Heart right ventricle (tissue), 16 donors: ENCODE results near the gene FOXJ3. TPM values are rescaled to one million over a fixed set of nuclear protein-coding genes. Genes with fewer than 3 reads are reported as not detected.
"Not testable (repeated sequence)": the region's sequence is repeated elsewhere in the genome, so short reads cannot be mapped to it uniquely, and the experiment has no call there.

Experiments used
- ATAC-seq, 8 donors: fragments of 200-7000 bp; cut with Tn5 transposase; one replicate each; pipeline ENCODE4 v1.9.1; 2020; ENCODE audit warnings: mild to moderate bottlenecking in 8 of 8, moderate library complexity in 8 of 8, moderate number of reproducible peaks in 1 of 8
- DNase-seq, 2 donors: peaks; one replicate each; pipeline ENCODE4 v3.0.0-alpha.2; 2020
- H3K27ac ChIP-seq, 10 donors: fragments of 200-600 bp; sonication (generic) in 2 of 10; one replicate each; pipeline versions ENCODE4 v1.5.0 to v1.8.0; 2020 to 2022; ENCODE audit warnings: mild to moderate bottlenecking in 3 of 10
- H3K27me3 ChIP-seq, 7 donors: fragments of 200-600 bp; one replicate each; pipeline ENCODE4 v1.8.0; 2021 to 2022; ENCODE audit warnings: mild to moderate bottlenecking in 2 of 7
- H3K36me3 ChIP-seq, 9 donors: fragments of 200-600 bp; sonication (generic) in 1 of 9; one replicate each; pipeline versions ENCODE4 v1.5.0 to v1.8.0; 2020 to 2022; ENCODE audit warnings: mild to moderate bottlenecking in 2 of 9
- H3K4me1 ChIP-seq, 9 donors: fragments of 200-600 bp; sonication (generic) in 1 of 9; one replicate each; pipeline versions ENCODE4 v1.5.0 to v1.8.0; 2020 to 2022; ENCODE audit warnings: mild to moderate bottlenecking in 4 of 9
- H3K4me3 ChIP-seq, 10 donors: fragments of 200-600 bp; sonication (generic) in 2 of 10; one replicate each; pipeline versions ENCODE4 v1.5.0 to v1.8.0; 2020 to 2022; ENCODE audit warnings: mild to moderate bottlenecking in 7 of 10, moderate library complexity in 2 of 10
- H3K9me3 ChIP-seq, 11 donors: fragments of 200-600 bp in 10 of 11; sonication (generic) in 2 of 11; one replicate each; pipeline versions ENCODE4 v1.5.0 to v1.8.0; 2013 to 2022; ENCODE audit warnings: mild to moderate bottlenecking in 2 of 11, control low read depth in 1 of 11, moderate library complexity in 1 of 11
- CTCF ChIP-seq, 9 donors: fragments of 200-600 bp; sonication (generic) in 2 of 9; IDR thresholded peaks; one replicate each; pipeline versions ENCODE4 v1.5.0 to v1.8.0; 2021 to 2022; ENCODE audit warnings: antibody characterized with exemption in 9 of 9, mild to moderate bottlenecking in 5 of 9, moderate library complexity in 1 of 9
- WGBS, 2 donors: extraction: QIAGEN DNeasy Blood & Tissue Kit; methylation state at CpG; one replicate each; pipeline ENCODE4 v1.1.7; 2013; ENCODE audit warnings: inconsistent platforms in 1 of 2; 5-methylcytosine and 5-hydroxymethylcytosine counted together
- intact Hi-C, 10 donors: fragments of 100-400 bp; cut with DNase I; formaldehyde crosslinking; loops; one replicate each; pipeline versions ENCODE4 v1.11.1 to v1.14.2; 2022
- polyA plus RNA-seq, 2 donors: library from polyadenylated mRNA; stranded (reverse); fragments of 200-250 nt; gene quantifications; one replicate each; pipeline ENCODE4 v1.2.3, GENCODE V29; 2013
- total RNA-seq, 10 donors: library from RNA; stranded (reverse); fragmentation: NEBNext Ultra II Directional in 3 of 10; extraction: Animal tissue kit (Norgen Biotek cat#: 25700) in 3 of 10; gene quantifications; one replicate each; pipeline versions ENCODE4 v1.2.1 to v1.2.4, GENCODE V29; 2021 to 2023
- donor health status: Arrhythmogenic right ventricular cardiomyopathy.
- donor health status: ischemic (EF 13 %, LVEDD 7.1; RV severe dilation, severe dysfunction).
- donor health status: healthy with polysubstance abuse.
- donor health status: DM: no; HTN: yes; CAD: no.
- donor health status: DM: no; HTN: no; CAD: no.
- donor health status: ischemic (EF 25% LVEDD 6.9; RV normal size, moderate dysfunction).
- donor health status: ischemic (EF 25% LVEDD 5.7; RV mildly dilated, moderate dysfunction).
- donor health status: healthy.
- donor health status: DM: yes; HTN: yes; CAD: no.
- donor health status: Ischemic cardiomyopathy.
- donor health status: ischemic (EF 35%, LVEDD 5.7; RV mildly dilated, moderate dysfunction).
- donor health status: nonischemic (EF 11% LVEDD 7.7; RV severe dilation, severe dysfunction).
- donor health status: DM: yes; HTN: yes; CAD: no.
- donor health status: PGD.
- donor health status: ischemic (EF 29% LVEDD 5.4; RV normal size, mild dysfunction).
- donor health status: nonischemic (EF 23%, LVEDD 6.1; RV moderate dilation, normal function).

FOXJ3 gene
- total and polyA plus RNA-seq, 12 donors, result 9.6 to 50.0 (median 40.7) TPM

GRCh38 chr1:42211224-42211623 lies 123.8 kb downstream of the FOXJ3 start:
- TF ChIP-seq CTCF (IDR thresholded peaks at IDR 0.05), result no peak
- Histone ChIP-seq H3K4me1 (peaks cover 0 to 58% (median 36%) of the 10 kb centered on the region in 9 donors), H3K27ac (no peak overlapping the region), H3K36me3 (no peaks in the 10 kb centered on the region), H3K4me3 (no peak overlapping the region), H3K27me3 (no peaks in the 10 kb centered on the region), H3K9me3 (peaks cover 0 to 22% (median 7%) of the 10 kb centered on the region in 11 donors)
- WGBS, 2 donors, result 56 to 65% methylated on average over 2 of the region's 2 CpGs
- no peak for DNase-seq
- peak in 1 of 8 donors; percentile 38 for ATAC-seq
- intact Hi-C loops, result no loop called here

GRCh38 chr1:42210421-42211133 lies 124.5 kb downstream of the FOXJ3 start:
- WGBS, 2 donors, result 91 to 95% methylated on average over 6 of the region's 6 CpGs
- no peak for DNase-seq
- peaks cover 0 to 6% (median 0%) of the 10 kb centered on the region in 9 donors for H3K36me3 ChIP-seq
- H3K4me1 ChIP-seq, result peaks cover 0 to 58% (median 36%) of the 10 kb centered on the region in 9 donors
- intact Hi-C loops, result no loop called here
- H3K4me3 ChIP-seq, result no peak overlapping the region
- peaks cover 0 to 22% (median 7%) of the 10 kb centered on the region in 11 donors for H3K9me3 ChIP-seq
- peak in 3 of 8 donors; percentile 28 to 30 (median 29) for ATAC-seq
- no peak for TF ChIP-seq CTCF (IDR thresholded peaks at IDR 0.05)
- H3K27ac ChIP-seq, result no peak overlapping the region
- no peaks in the 10 kb centered on the region for H3K27me3 ChIP-seq

GRCh38 chr1:42209526-42210251 lies 125.3 kb downstream of the FOXJ3 start:
- Histone ChIP-seq H3K4me3 (no peak overlapping the region), H3K9me3 (peaks cover 0 to 20% (median 7%) of the 10 kb centered on the region in 11 donors), H3K27me3 (no peaks in the 10 kb centered on the region), H3K36me3 (peaks cover 0 to 15% (median 0%) of the 10 kb centered on the region in 9 donors), H3K4me1 (peaks cover 0 to 54% (median 30%) of the 10 kb centered on the region in 9 donors), H3K27ac (no peak overlapping the region)
- DNase-seq (no peak), ATAC-seq (peak in 3 of 8 donors; percentile 21 to 44 (median 39))
- TF ChIP-seq CTCF (IDR thresholded peaks at IDR 0.05), result no peak
- intact Hi-C loops, result no loop called here
- 69 to 74% methylated on average over 6 of the region's 6 CpGs for WGBS, 2 donors

GRCh38 chr1:42206930-42207329 lies 128.1 kb downstream of the FOXJ3 start:
- H3K27me3 ChIP-seq, H3K27ac ChIP-seq, DNase-seq, ATAC-seq, intact Hi-C loops, H3K4me3 ChIP-seq: not testable (repeated sequence)
- H3K9me3 ChIP-seq, result peaks cover 0 to 17% (median 5%) of the 10 kb centered on the region in 11 donors
- 95 to 97% methylated on average over 2 of the region's 2 CpGs for WGBS, 2 donors
- H3K36me3 ChIP-seq, result peaks cover 0 to 42% (median 8%) of the 10 kb centered on the region in 9 donors
- peaks cover 0 to 45% (median 28%) of the 10 kb centered on the region in 9 donors for H3K4me1 ChIP-seq
